GM19099 (cell line): Measurements from ENCODE around the gene OBI1.

ENCODE experiments used
- POLR2A ChIP-seq: IDR thresholded peaks from 3 replicates; pipeline ENCODE4 v1.6.1; 2011; ENCODE audit warnings: low read depth; ENCODE audit not compliant: insufficient read length; ENCODE audit errors: extremely low read depth

Gene OBI1

GRCh38 chr13:78587395-78587794 is 71.6 kb downstream of the OBI1 start:
- no peak for TF ChIP-seq POLR2A

DNA sequence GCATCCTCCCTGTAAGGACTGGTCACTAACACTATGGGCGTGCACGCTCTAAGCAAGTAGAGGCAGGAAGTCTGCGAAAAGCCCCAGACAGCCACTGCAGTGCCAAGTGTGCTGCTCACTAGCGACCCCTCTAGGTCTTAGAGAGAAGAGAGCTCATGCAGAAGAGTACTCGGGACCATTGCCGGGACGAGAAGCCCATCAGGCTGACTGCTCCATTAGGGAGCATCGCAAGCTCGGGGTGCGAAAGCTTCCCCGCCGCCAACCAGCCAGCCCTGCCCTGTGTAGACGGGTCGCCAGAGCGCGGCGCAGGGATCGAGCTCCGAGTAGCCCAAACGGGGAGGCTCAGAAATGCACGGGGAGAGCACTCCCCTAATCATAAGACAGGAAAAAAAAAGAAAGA is 72.2 kb downstream of the OBI1 start:
- TF ChIP-seq POLR2A, result no peak

DNA sequence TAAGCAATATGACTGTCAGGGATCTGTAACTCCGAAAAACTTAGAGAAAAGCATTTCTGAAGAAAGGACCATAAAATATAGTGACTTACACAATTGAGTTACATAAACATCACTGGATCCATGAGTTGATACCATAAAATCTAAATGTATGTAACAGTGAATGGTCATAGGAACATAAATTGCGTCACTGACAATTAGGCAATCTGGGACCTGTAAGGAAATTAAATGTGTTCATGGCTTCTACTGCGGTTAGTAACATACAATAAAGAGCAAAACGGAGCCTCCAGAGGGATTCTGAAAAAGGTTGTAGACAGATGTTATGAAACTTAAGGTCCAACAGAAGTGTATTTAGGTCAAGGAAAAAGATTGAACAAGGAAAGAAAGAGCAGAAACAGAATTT is 82.7 kb downstream of the OBI1 start:
- TF ChIP-seq POLR2A, result no peak

DNA sequence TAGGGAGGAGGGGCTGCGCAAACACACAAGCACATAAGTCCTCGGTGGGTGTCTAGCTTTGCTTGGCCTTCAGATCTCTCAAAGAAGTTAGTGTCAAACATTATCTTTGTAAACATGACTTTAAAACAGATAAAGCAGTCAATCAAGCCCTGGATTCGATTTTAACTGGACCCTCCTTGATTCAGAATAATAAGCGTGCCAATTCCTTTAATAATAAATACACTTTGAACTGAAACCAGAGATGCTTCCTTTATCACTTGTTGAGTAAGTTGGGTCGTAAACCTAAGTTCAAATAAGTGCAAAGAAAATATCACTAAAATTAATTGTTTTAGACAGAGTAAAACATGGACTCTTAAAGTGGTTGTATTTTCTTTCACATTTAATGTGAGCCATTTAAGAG is 86.5 kb downstream of the OBI1 start:
- no peak for TF ChIP-seq POLR2A

DNA sequence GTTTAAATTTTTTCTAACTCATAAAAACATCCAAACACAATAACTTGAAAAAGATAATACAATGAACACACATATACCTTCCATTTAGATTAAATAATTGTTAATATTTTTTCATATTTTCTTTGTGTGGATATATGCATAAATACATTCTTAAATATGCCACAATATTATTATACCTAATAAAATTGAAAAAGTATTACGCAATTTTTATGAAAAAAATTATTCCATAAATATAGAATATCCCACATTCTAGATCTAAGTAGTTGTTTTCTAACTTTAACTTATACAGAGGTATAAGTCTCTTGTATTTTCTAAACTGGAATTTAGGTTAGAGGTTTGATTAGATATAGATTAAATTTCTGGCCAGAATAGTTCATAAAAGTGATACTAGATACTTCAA is 89.9 kb downstream of the OBI1 start:
- TF ChIP-seq POLR2A, result no peak

GRCh38 chr13:78566631-78567030 is 92.3 kb downstream of the OBI1 start:
- no peak for TF ChIP-seq POLR2A
